Kidney (tissue), 14 donors: ENCODE data around the gene GRIA4. TPM values are rescaled to one million over a fixed set of nuclear protein-coding genes. Genes with fewer than 3 reads are reported as not detected.
"Not testable (repeated sequence)": the region's sequence is repeated elsewhere in the genome, so short reads cannot be mapped to it uniquely, and the experiment has no call there.

Experiments used
- DNase-seq, 5 donors: peaks; one replicate each; pipeline ENCODE4 v3.0.0-alpha.2; 2013 to 2020
- FAIRE-seq: peaks from 2 replicates; lab custom pipeline; 2012; peaks lifted over from hg19 to GRCh38; lab: Jason Lieb, UNC
- H3K27ac ChIP-seq, 2 donors: one replicate each; pipeline ENCODE4 v1.7.0; 2013; ENCODE audit warnings: low read depth in 2 of 2, low read length in 2 of 2, inconsistent platforms in 1 of 2
- H3K27me3 ChIP-seq: one replicate; pipeline ENCODE4 v1.7.1; 2013; ENCODE audit warnings: low read length, inconsistent platforms; ENCODE audit not compliant: control insufficient read depth, insufficient read depth
- H3K36me3 ChIP-seq, 3 donors: one replicate each; pipeline versions ENCODE4 v1.7.0 to v1.7.1; 2013; ENCODE audit warnings: low read length in 3 of 3, control low read depth in 1 of 3, inconsistent platforms in 1 of 3; ENCODE audit not compliant: insufficient read depth in 3 of 3, control insufficient read depth in 2 of 3
- H3K4me1 ChIP-seq, 3 donors: one replicate each; pipeline versions ENCODE4 v1.7.0 to v1.7.1; 2013; ENCODE audit warnings: low read length in 3 of 3, inconsistent platforms in 1 of 3, low read depth in 1 of 3; ENCODE audit not compliant: control insufficient read depth in 2 of 3, insufficient read depth in 2 of 3
- H3K4me3 ChIP-seq, 3 donors: one replicate each; pipeline versions ENCODE4 v1.7.0 to v1.8.1; 2013; ENCODE audit warnings: low read length in 3 of 3, control low read depth in 1 of 3, inconsistent platforms in 1 of 3
- H3K9ac ChIP-seq, 3 donors: one replicate each; pipeline versions ENCODE4 v1.7.0 to v1.7.1; 2013; ENCODE audit warnings: low read length in 3 of 3, control low read depth in 1 of 3, inconsistent platforms in 1 of 3
- H3K9me3 ChIP-seq, 3 donors: one replicate each; pipeline versions ENCODE4 v1.7.0 to v1.7.1; 2013; ENCODE audit warnings: low read length in 3 of 3, control low read depth in 1 of 3, inconsistent platforms in 1 of 3; ENCODE audit not compliant: control insufficient read depth in 2 of 3, insufficient read depth in 1 of 3
- CTCF ChIP-seq: IDR thresholded peaks from 3 replicates; pipeline ENCODE4 v1.5.1; 2012; ENCODE audit warnings: mild to moderate bottlenecking, moderate library complexity, borderline replicate concordance; ENCODE audit not compliant: insufficient read depth; ENCODE audit errors: extremely low read depth
- intact Hi-C: fragments of 100-400 bp; cut with DNase I; formaldehyde crosslinking; loops from one replicate; pipeline ENCODE4 v1.11.1; 2022
- polyA plus RNA-seq: library from polyadenylated mRNA; stranded (reverse); fragments of 350-450 nt; fragmentation: Illumina TruSeq; extraction: RNeasy Lipid Tissue Mini Kit (QIAGEN cat#74804); gene quantifications from one replicate; pipeline ENCODE4 v1.2.3, GENCODE V29; 2014; ENCODE audit warnings: low read depth, low replicate concordance; ENCODE audit not compliant: insufficient read depth
- total RNA-seq: library from RNA; stranded (reverse); fragmentation: NEBNext Ultra II Directional; extraction: Animal tissue kit (Norgen Biotek cat#: 25700); gene quantifications from one replicate; pipeline ENCODE4 v1.2.1, GENCODE V29; 2021
- donor health status: control.
- donor health status: control.
- donor health status: control.
- donor health status: control.
- donor health status: control.
- donor health status: DM: yes; HTN: yes; CAD: no.
- donor health status: Normal renal cell carcinoma (clear cell type).

GRIA4 gene
- total and polyA plus RNA-seq, 2 donors from 2014 or later: 0.45 TPM; not detected in 1

GRCh38 chr11:105878510-105878909 is 268.6 kb downstream of the GRIA4 start:
- Histone ChIP-seq H3K27me3 (no peaks in the 10 kb centered on the region), H3K9ac (no peak overlapping the region), H3K27ac (no peak overlapping the region), H3K9me3 (no peaks in the 10 kb centered on the region), H3K4me1 (no peaks in the 10 kb centered on the region), H3K36me3 (no peaks in the 10 kb centered on the region), H3K4me3 (no peak overlapping the region)
- FAIRE-seq (no peak), DNase-seq (no peak)
- TF ChIP-seq CTCF: no peak
- intact Hi-C loops: no loop called here

GRCh38 chr11:105878927-105879326 is 269.1 kb downstream of the GRIA4 start:
- H3K9me3 ChIP-seq, H3K36me3 ChIP-seq, H3K27ac ChIP-seq, FAIRE-seq, intact Hi-C loops, H3K9ac ChIP-seq, H3K27me3 ChIP-seq, H3K4me1 ChIP-seq, DNase-seq, H3K4me3 ChIP-seq: not testable (repeated sequence)

- Histone ChIP-seq H3K4me1 (no peaks in the 10 kb centered on the region), H3K4me3 (no peak overlapping the region), H3K27me3 (no peaks in the 10 kb centered on the region), H3K9ac (no peak overlapping the region), H3K27ac (no peak overlapping the region), H3K36me3 (no peaks in the 10 kb centered on the region), H3K9me3 (no peaks in the 10 kb centered on the region)
- no peak for FAIRE-seq
- DNase-seq: no peak
- TF ChIP-seq CTCF: no peak
- intact Hi-C loops: no loop called here
Observed at GRCh38 chr11:105881027-105881426, 271.2 kb downstream of the GRIA4 start.

GRCh38 chr11:105884436-105884835 is 274.6 kb downstream of the GRIA4 start:
- Histone ChIP-seq H3K4me3 (no peak overlapping the region), H3K4me1 (no peaks in the 10 kb centered on the region), H3K36me3 (no peaks in the 10 kb centered on the region), H3K27ac (no peak overlapping the region), H3K9ac (no peak overlapping the region), H3K9me3 (no peaks in the 10 kb centered on the region), H3K27me3 (no peaks in the 10 kb centered on the region)
- intact Hi-C loops: no loop called here
- TF ChIP-seq CTCF: no peak
- no peak for FAIRE-seq
- DNase-seq: no peak
